ENCODE results near the gene CRELD1. TPM values are rescaled to one million over a fixed set of nuclear protein-coding genes. Genes with fewer than 3 reads are reported as not detected.

CRELD1 gene
- total and polyA plus RNA-seq, 9 of the 15 experiments (the other 6 are each of a cell fraction or from before 2014, with no cell fraction given) = 3.3 to 25.8 (median 16.5) TPM

GRCh38 chr3:9884555-9885165, 49.0 kb upstream of the CRELD1 start (continued):
- TF ChIP-seq ZNF449 (CRISPR knock-in tag; IDR thresholded peaks at IDR 0.05) (no peak), CREB3L1 (IDR thresholded peaks at IDR 0.05; ENCODE audit: borderline replicate concordance, low read depth) (no peak; the same call in 1 of the 2 replicates), NR1H2 (CRISPR knock-in tag; IDR thresholded peaks at IDR 0.05) (no peak), ZMIZ1 (IDR thresholded peaks at IDR 0.05; ENCODE audit: low read depth in 2 of 2, low read length in 2 of 2) (no peak), ZNF583 (CRISPR knock-in tag; IDR thresholded peaks at IDR 0.05) (no peak), FOXJ3 (CRISPR knock-in tag; IDR thresholded peaks at IDR 0.05) (no peak), MYC (IDR thresholded peaks at IDR 0.05; ENCODE audit: low read depth, low read length) (no peak), MYC (CRISPR knock-in tag; IDR thresholded peaks at IDR 0.05; ENCODE audit: borderline replicate concordance, low read depth) (no peak), ZNF444 (CRISPR knock-in tag; IDR thresholded peaks at IDR 0.05) (no peak), DACH1 (IDR thresholded peaks at IDR 0.05; ENCODE audit: partially characterized antibody) (no peak), POLR2AphosphoS2 (IDR thresholded peaks at IDR 0.05; ENCODE audit: low read length) (no peak), KAT2B (IDR thresholded peaks at IDR 0.05; ENCODE audit: low read depth, low read length) (no peak), ZNF354B (CRISPR knock-in tag; IDR thresholded peaks at IDR 0.05) (no peak), ZFP30 (CRISPR knock-in tag; IDR thresholded peaks at IDR 0.05; ENCODE audit: borderline replicate concordance) (no peak), RAD21 (CRISPR knock-in tag; conservative IDR thresholded peaks at IDR 0.05 in 1 of 2, IDR thresholded peaks at IDR 0.05 in 1 of 2) (peak in 1 of 2 experiments; percentile 15; a peak in 1 of 4 replicates), ZNF217 (CRISPR knock-in tag; IDR thresholded peaks at IDR 0.05) (no peak), ASH1L (IDR thresholded peaks at IDR 0.05; ENCODE audit: borderline replicate concordance, low read depth, partially characterized antibody) (no peak), HES1 (IDR thresholded peaks at IDR 0.05; ENCODE audit: low read depth) (no peak), HDAC6 (IDR thresholded peaks at IDR 0.05; ENCODE audit: low read depth, low read length) (no peak)
